GM19351 (cell line): ENCODE data around the gene AASDH.
"Not testable (repeated sequence)": the region's sequence is repeated elsewhere in the genome, so short reads cannot be mapped to it uniquely, and the experiment has no call there.

ENCODE experiments used
- ATAC-seq: cut with Tn5 transposase; IDR thresholded peaks from one replicate; pipeline ENCODE4 v1.9.1; 2021; ENCODE audit warnings: mild to moderate bottlenecking, moderate library complexity; ENCODE audit not compliant: unreplicated experiment

AASDH gene

GRCh38 chr4:56391270-56391669 is 4.0 kb upstream of the AASDH start:
- ATAC-seq, result no peak

DNA sequence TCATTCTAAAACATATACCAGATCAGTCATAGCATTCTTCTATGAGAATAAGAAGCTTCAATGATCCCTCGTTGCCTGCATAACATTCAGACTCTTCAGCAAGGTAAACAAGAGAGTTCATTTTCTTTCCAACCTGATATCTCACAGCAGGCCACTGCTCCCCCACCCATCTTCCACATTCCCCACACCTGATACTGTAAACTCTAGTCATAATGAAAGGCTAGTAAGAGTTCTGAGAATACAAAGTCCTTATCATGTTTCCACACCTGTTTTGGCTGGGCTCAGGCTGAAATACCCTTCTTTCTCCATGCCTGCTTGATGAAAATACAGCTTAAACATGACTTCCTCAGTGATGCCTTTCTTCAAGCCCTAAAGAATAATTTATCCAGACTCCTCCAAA is 2.3 kb upstream of the AASDH start:
- no peak for ATAC-seq

DNA sequence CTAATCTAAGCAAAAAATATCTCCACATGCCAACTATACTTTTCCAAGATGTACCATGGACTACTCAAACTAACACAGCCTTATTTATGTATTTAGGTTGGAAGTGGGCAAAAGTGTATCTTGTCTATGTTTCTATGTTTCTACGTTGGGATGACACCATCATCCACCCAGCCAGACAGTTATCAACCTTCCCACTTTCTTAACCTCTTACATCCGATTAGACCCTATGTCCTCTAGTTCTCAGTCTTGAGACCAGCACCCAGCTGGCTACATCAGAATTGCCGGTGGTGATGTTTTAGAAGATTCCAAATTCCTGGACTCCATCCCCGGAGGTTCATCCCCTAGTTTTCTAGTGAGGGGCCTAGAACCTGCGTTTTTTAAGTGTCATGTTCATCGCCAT is 1.0 kb upstream of the AASDH start:
- no peak for ATAC-seq

DNA sequence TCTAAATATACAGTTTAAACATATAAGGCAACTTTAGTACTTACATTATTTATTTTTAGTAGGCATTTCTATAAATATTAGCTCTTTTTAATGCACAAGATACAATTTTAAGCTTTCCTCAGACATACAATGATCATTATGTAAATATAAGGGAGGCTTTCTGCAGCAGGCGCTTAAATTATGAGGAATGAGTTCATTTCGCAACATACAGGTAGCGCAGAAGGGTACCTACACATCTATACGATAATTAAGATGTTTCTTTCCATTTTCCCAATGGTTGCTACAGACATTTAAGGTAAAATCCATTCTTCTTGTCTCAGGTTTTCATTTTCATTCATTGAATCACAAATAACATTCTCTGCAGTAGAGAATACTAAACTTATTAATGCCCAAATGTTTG is 1.2 kb downstream of the AASDH start:
- no peak for ATAC-seq

GRCh38 chr4:56375458-56375857 is 11.8 kb downstream of the AASDH start:
- ATAC-seq, result no peak

GRCh38 chr4:56374956-56375355 is 12.3 kb downstream of the AASDH start:
- ATAC-seq, result no peak

DNA sequence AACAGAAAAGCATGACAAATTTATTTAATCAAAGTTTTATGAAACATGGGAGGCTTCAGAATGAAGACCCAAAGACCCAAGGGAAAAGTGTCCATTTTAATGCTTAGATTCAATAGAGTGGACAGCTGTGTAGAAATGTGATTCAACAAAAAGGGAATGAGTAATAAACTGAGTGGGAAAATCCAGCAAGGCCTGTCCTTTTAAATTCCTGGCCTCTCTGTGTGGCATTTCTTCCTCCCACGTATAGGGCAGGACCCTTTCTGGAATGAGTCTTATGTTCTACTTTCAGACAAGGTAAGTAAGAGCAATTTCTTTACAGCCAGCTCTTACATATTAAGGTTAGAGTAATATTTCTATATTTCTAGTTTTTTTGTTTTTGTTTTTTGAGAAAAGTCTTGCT is 14.5 kb downstream of the AASDH start:
- no peak for ATAC-seq

- ATAC-seq, result no peak
Observed at GRCh38 chr4:56371426-56372220, 15.7 kb downstream of the AASDH start.

- no peak for ATAC-seq
Observed at GRCh38 chr4:56370377-56370776, 16.9 kb downstream of the AASDH start.

GRCh38 chr4:56362981-56363380 is 24.3 kb downstream of the AASDH start:
- not testable (repeated sequence) for ATAC-seq

DNA sequence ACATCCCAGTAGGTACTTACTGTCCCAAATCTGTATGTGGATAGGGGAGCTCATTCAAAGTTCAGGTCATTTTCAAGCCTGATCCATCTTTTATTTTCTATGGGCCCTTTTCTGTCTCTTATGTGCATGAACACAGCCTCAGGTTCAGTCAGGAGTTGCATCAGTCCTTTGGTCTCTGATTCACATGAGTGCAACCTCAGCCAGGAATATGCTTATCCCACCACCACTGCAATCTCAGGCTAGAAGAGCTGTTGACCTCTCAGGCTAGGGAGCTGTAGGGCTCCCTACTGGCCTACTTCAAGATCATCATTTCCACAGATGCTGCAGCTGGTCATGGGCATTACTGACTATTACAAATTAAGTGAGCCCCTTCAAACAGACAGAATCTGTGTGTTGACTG is 27.2 kb downstream of the AASDH start:
- no peak for ATAC-seq

DNA sequence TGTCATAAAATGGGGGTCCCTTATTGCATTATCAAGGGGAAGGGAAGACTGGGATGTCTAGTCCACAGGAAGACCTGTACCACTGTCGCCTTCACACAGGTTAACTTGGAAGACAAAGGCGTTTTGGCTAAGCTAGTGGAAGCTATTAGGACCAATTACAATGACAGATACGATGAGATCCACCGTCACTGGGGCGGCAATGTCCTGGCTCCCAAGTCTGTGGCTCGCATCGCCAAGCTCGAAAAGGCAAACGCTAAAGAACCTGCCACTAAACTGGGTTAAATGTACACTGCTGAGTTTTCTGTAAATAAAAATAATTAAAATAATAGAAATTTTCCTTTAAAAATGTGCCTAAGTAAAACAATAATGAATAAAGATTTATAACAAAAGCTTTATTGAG is 30.6 kb downstream of the AASDH start:
- no peak for ATAC-seq

DNA sequence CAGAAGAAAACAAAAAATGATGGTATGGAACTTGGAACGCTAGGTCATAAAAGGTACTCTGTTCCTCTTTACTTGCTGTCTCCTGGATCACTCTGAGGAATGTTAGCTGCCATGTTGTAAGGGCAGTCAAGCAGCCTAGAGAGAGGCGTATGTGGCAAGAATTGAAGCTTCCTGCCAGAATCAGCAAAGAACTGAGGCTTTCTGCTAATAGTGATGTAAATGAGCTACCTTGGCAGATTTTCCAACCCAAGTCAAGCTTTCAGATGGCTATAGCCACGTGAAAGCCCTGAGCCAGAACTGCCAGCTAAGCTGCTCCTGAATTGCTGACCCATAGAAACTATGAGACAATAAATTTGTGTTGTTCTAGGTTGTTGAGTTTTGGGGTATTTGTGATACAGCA is 38.7 kb downstream of the AASDH start:
- no peak for ATAC-seq

DNA sequence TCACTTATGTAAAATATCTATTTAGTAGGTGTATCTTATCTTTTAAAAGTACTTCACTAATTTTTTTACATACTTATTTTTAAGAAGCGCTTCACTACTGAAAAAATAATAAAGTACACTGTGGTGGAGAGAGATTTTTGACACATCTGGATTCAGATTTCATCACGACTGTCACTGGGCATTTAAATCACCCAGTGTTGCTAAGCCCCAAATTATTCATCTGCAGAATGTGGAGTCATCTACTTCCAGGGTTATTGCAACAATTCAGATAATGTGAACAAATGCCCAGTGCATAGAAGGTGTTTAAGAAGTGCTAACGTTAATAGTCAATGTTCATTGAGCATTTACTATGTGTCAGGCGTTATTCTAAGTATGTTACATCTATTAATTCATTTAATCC is 41.8 kb downstream of the AASDH start:
- ATAC-seq, result no peak

DNA sequence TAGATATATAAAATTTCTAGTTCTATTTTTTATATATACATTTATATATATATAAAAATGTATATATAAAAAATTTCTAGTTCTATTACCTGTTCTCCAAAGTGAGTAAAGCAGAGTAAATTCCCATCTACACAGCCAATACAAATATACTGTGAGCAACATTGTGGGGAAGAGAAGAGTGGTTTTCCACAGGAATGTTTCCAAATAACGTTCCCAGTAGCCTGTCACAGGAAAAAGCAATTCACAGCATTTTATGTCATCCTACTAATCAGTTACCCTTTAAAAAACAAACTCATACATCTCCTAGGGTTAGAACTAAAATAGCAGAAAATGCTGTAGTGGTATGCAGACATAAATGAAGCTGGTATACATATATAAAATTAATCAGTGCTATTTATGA is 44.5 kb downstream of the AASDH start:
- no peak for ATAC-seq

GRCh38 chr4:56330691-56331090 is 56.6 kb downstream of the AASDH start:
- ATAC-seq, result no peak

GRCh38 chr4:56326363-56326762 is 60.9 kb downstream of the AASDH start:
- ATAC-seq, result no peak

DNA sequence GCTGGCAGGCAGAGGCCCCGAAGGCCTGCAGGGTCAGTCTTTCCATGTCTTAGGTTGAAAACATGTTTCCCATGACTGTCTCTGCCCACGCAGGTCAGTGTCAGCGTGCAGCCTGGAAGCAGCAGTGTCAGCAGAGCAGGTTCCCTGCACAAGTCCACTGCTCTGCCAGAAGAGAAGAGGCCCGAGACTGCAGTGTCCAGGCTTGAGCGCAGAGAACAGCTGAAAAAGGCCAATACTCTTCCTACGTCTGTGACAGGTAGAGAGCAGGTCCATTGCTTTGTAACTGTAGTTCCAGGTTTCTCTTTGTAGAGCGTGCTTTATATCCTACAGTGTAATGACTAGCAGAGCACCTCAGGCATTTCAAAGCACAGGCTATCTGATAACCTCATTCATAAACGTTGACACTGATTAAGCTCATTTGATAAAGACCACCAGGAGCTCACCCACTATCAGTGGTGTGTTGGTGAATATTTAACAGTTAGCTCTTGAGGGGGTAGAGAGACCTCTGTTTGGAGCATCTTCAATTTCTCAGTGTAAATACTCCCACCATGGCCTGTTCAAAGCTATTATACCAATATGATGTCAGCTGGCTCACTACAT is 63.2 kb downstream of the AASDH start:
- no peak for ATAC-seq

GRCh38 chr4:56323327-56323726 is 64.0 kb downstream of the AASDH start:
- ATAC-seq, result no peak

DNA sequence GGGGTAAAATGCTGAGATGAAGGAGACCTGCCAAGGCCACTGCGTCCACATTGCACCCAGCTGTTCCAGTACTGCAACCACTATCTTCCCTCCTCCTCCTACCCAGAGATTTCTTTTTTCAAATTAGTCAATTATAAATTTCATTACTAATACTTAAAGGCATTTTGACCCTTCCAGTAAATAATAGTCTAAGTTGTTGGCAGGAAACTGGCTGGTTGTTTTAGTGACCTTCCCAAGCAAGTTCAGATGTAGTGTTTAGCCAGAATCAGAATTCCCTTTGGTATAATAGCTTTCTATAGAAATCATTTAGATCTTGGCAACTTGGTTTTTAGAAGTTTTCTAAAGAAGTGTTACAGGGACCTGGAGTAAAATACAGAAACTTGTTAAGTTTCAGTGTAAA is 66.0 kb downstream of the AASDH start:
- no peak for ATAC-seq

GRCh38 chr4:56320293-56320692 is 67.0 kb downstream of the AASDH start:
- no peak for ATAC-seq

GRCh38 chr4:56318555-56318954 is 68.7 kb downstream of the AASDH start:
- no peak for ATAC-seq

- no peak for ATAC-seq
Observed at GRCh38 chr4:56317749-56318148, 69.5 kb downstream of the AASDH start.
